GM21447 (cell line): ENCODE results near the gene CYB5A.

Experiments used
- ATAC-seq: cut with Tn5 transposase; IDR thresholded peaks from one replicate; pipeline ENCODE4 v1.9.1; 2021; ENCODE audit not compliant: unreplicated experiment

Gene CYB5A

GRCh38 chr18:74278058-74278457, 13.7 kb downstream of the CYB5A start:
- ATAC-seq, result no peak

- ATAC-seq, result no peak
These were observed 14.5 kb downstream of the CYB5A start for GRCh38 chr18:74277296-74277695.

- no peak for ATAC-seq
These were observed 15.2 kb downstream of the CYB5A start for GRCh38 chr18:74276609-74277008.

GRCh38 chr18:74275736-74276135, 16.0 kb downstream of the CYB5A start:
- ATAC-seq, result no peak

- ATAC-seq, result no peak
These were observed 17.1 kb downstream of the CYB5A start for GRCh38 chr18:74274700-74275099.

GRCh38 chr18:74273394-74273793, 18.4 kb downstream of the CYB5A start:
- no peak for ATAC-seq

- ATAC-seq, result no peak
These were observed 20.1 kb downstream of the CYB5A start for GRCh38 chr18:74271635-74272034.

- no peak for ATAC-seq
These were observed 22.7 kb downstream of the CYB5A start for GRCh38 chr18:74268933-74269620.

GRCh38 chr18:74268175-74268574, 23.6 kb downstream of the CYB5A start:
- ATAC-seq, result no peak

GRCh38 chr18:74266161-74266560, 25.6 kb downstream of the CYB5A start:
- no peak for ATAC-seq

GRCh38 chr18:74265546-74266098, 26.1 kb downstream of the CYB5A start:
- no peak for ATAC-seq

- ATAC-seq, result peak; percentile 95
These were observed 27.3 kb downstream of the CYB5A start for GRCh38 chr18:74264303-74265020.

- no peak for ATAC-seq
These were observed 30.6 kb downstream of the CYB5A start for GRCh38 chr18:74261053-74261713.

- ATAC-seq, result no peak
These were observed 32.4 kb downstream of the CYB5A start for GRCh38 chr18:74259347-74259746.

- no peak for ATAC-seq
These were observed 34.7 kb downstream of the CYB5A start for GRCh38 chr18:74257083-74257482.

- ATAC-seq, result no peak
These were observed 35.6 kb downstream of the CYB5A start for GRCh38 chr18:74256190-74256589.

- ATAC-seq, result no peak
These were observed 36.6 kb downstream of the CYB5A start for GRCh38 chr18:74255131-74255616.

- no peak for ATAC-seq
These were observed 39.7 kb downstream of the CYB5A start for GRCh38 chr18:74252039-74252395.

GRCh38 chr18:74251297-74252038, 40.3 kb downstream of the CYB5A start:
- ATAC-seq, result no peak

- no peak for ATAC-seq
These were observed 41.6 kb downstream of the CYB5A start for GRCh38 chr18:74250131-74250530.
